ENCODE measurements around the gene TNNI3K. TPM values are rescaled to one million over a fixed set of nuclear protein-coding genes. Genes with fewer than 3 reads are reported as not detected.

TNNI3K gene
- total RNA-seq, 6 experiments from 2014 or later = 1.0 TPM; not detected in 5

GRCh38 chr1:74362691-74363090, 127.5 kb downstream of the TNNI3K start:
- no peak for TF ChIP-seq POLR2A (IDR thresholded peaks at IDR 0.05)
- TF ChIP-seq CTCF (IDR thresholded peaks at IDR 0.05) = no peak
- intact Hi-C loops (cut with DNase I) = no loop called here
- 50% methylated on average over 1 of the region's 1 CpG for WGBS (ENCODE audit: insufficient coverage, low coverage, low lambda C conversion rate, missing lambda C conversion rate)
- no peak overlapping the region for H3K4me3 ChIP-seq
- H3K27me3 ChIP-seq = no peaks in the 10 kb centered on the region
- ATAC-seq (no peak), DNase-seq (no peak)
- H3K36me3 ChIP-seq = no peaks in the 10 kb centered on the region
- H3K27ac ChIP-seq = no peak overlapping the region
- no peaks in the 10 kb centered on the region for H3K9me3 ChIP-seq
- no peaks in the 10 kb centered on the region for H3K4me1 ChIP-seq

GRCh38 chr1:74363220-74363619, 128.0 kb downstream of the TNNI3K start:
- H3K27me3 ChIP-seq = no peaks in the 10 kb centered on the region
- TF ChIP-seq POLR2A (IDR thresholded peaks at IDR 0.05) = no peak
- no peak for TF ChIP-seq CTCF (IDR thresholded peaks at IDR 0.05)
- H3K9me3 ChIP-seq = no peaks in the 10 kb centered on the region
- no peaks in the 10 kb centered on the region for H3K4me1 ChIP-seq
- no peak overlapping the region for H3K27ac ChIP-seq
- H3K36me3 ChIP-seq = no peaks in the 10 kb centered on the region
- no peak overlapping the region for H3K4me3 ChIP-seq
- ATAC-seq (no peak), DNase-seq (no peak)
- intact Hi-C loops (cut with DNase I) = no loop called here
- WGBS (ENCODE audit: insufficient coverage, low coverage, low lambda C conversion rate, missing lambda C conversion rate) = 38% methylated on average over 2 of the region's 2 CpGs

GRCh38 chr1:74367175-74367813, 132.1 kb downstream of the TNNI3K start:
- ATAC-seq = no peak
- H3K27ac ChIP-seq = no peak overlapping the region
- DNase-seq = no peak

GRCh38 chr1:74368335-74368734, 133.1 kb downstream of the TNNI3K start:
- 75% methylated on average over 3 of the region's 3 CpGs for WGBS (ENCODE audit: insufficient coverage, low coverage, low lambda C conversion rate, missing lambda C conversion rate)
- TF ChIP-seq CTCF (IDR thresholded peaks at IDR 0.05) (no peak), POLR2A (IDR thresholded peaks at IDR 0.05) (no peak)
- DNase-seq (no peak), ATAC-seq (no peak)
- intact Hi-C loops (cut with DNase I) = no loop called here
- no peaks in the 10 kb centered on the region for H3K4me1 ChIP-seq
- no peaks in the 10 kb centered on the region for H3K36me3 ChIP-seq
- H3K4me3 ChIP-seq = no peak overlapping the region
- H3K9me3 ChIP-seq = no peaks in the 10 kb centered on the region
- H3K27me3 ChIP-seq = no peaks in the 10 kb centered on the region
- H3K27ac ChIP-seq = no peak overlapping the region

More at GRCh38 chr1:74367175-74367813, 132.1 kb downstream of the TNNI3K start:
- Histone ChIP-seq H3K4me3 (no peak overlapping the region), H3K27me3 (no peaks in the 10 kb centered on the region), H3K9me3 (no peaks in the 10 kb centered on the region), H3K4me1 (no peaks in the 10 kb centered on the region), H3K36me3 (no peaks in the 10 kb centered on the region)
- WGBS (ENCODE audit: insufficient coverage, low coverage, low lambda C conversion rate, missing lambda C conversion rate) = 94% methylated on average over 1 of the region's 1 CpG
- intact Hi-C loops (cut with DNase I) = no loop called here
- TF ChIP-seq POLR2A (IDR thresholded peaks at IDR 0.05) = no peak
- TF ChIP-seq CTCF (IDR thresholded peaks at IDR 0.05) = no peak

GRCh38 chr1:74375376-74375775, 140.2 kb downstream of the TNNI3K start:
- Histone ChIP-seq H3K9me3 (no peaks in the 10 kb centered on the region), H3K27ac (no peak overlapping the region), H3K4me3 (no peak overlapping the region), H3K27me3 (no peaks in the 10 kb centered on the region), H3K4me1 (no peaks in the 10 kb centered on the region), H3K36me3 (no peaks in the 10 kb centered on the region)
- no peak for TF ChIP-seq CTCF (IDR thresholded peaks at IDR 0.05)
- TF ChIP-seq POLR2A (IDR thresholded peaks at IDR 0.05) = no peak
- DNase-seq (no peak), ATAC-seq (no peak)
- intact Hi-C loops (cut with DNase I) = no loop called here

All from right lobe of liver (tissue), 6 donors.